Stimulated activated naive CD8-positive, alpha-beta T cell treated with anti-CD3 and anti-CD28 coated beads, Interleukin-15, Interleukin-2, amounts not matched to agents 100 ng/mL and 50 ng/mL, for 24 hours (primary cell): ENCODE measurements around the gene EIF2D.

Experiments
- H3K27ac Mint-ChIP-seq: one replicate; pipeline ENCODE4 v1.8.0; 2021; ENCODE audit warnings: mild to moderate bottlenecking, mixed read lengths
- H3K27me3 Mint-ChIP-seq: one replicate; pipeline ENCODE4 v1.8.0; 2021; ENCODE audit warnings: mixed read lengths
- H3K36me3 Mint-ChIP-seq: one replicate; pipeline ENCODE4 v1.8.0; 2021; ENCODE audit warnings: low read depth, mixed read lengths
- H3K4me1 Mint-ChIP-seq: one replicate; pipeline ENCODE4 v1.8.0; 2021; ENCODE audit warnings: low read depth, mixed read lengths
- H3K4me3 Mint-ChIP-seq: one replicate; pipeline ENCODE4 v1.8.0; 2021; ENCODE audit warnings: mild to moderate bottlenecking, mixed read lengths
- H3K9me3 Mint-ChIP-seq: one replicate; pipeline ENCODE4 v1.8.0; 2021; ENCODE audit warnings: mixed read lengths

EIF2D gene

GRCh38 chr1:206612129-206612876 lies at the start of gene EIF2D:
Gene EIF2D (minus strand): TSS chr1:206612465. CDS start chr1:206612342, 123 bp downstream.
- H3K27me3 Mint-ChIP-seq: no peaks in the 10 kb centered on the region

DNA sequence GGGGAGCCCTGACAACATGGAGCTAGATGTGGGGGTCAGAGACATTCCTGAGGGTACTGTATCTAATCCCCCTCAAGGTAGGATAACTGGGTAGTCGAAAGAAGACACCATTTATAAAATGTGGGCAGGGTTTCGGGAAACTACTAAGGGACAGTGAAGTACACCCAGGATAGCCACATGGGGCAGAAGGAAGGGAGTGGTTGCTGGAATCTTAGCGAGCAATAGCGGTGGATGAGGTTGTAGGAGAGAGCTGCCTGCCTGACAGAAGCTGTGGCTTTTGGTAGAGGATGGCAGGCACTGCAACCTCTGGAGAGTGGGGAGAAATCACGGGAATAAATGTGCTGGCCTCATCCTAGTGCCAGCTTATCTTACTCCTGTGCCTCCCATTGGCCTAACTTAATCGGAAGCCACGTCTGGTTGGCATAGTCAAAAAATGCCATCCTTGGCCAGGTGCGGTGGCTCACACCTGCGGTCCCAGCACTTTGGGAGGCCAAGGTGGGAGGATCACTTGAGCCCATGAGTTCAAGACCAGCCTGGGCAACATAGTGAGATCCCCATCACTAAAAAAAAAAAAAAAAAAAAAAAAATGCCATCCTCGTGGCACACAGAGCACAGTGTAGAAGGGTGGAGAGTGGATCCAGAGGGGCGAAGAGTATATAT lies 49.0 kb upstream of the EIF2D start:
- H3K27me3 Mint-ChIP-seq: peaks cover 46% of the 10 kb centered on the region

More at GRCh38 chr1:206612129-206612876, at the start of gene EIF2D:
- Mint-ChIP-seq H3K4me1 (peaks cover 46% of the 10 kb centered on the region), H3K9me3 (no peaks in the 10 kb centered on the region), H3K36me3 (peaks cover 38% of the 10 kb centered on the region), H3K4me3 (peak within 1 kb of the TSS; percentile 96), H3K27ac (peak within 1 kb of the TSS; percentile 95)

DNA sequence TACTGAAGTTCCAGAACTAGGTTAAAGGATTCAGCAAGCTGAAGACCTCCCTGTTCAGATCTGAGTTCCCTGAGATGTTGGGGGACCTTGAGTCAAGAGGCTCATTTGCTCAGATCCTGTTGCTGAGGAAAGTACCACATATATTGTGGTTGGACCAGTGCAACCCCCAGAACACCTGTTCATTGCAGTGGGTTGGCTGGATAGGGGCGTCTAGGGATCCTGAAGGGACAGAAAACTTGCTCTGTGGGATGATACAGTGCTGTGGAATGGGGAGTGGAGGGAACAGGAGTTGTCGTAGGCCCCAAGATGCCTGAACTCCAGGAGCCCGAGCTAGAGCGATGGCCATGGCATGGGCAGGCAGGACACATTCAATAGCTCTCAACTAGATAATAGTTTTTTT lies 47.9 kb upstream of the EIF2D start:
- peaks cover 45% of the 10 kb centered on the region for H3K27me3 Mint-ChIP-seq
- no peak overlapping the region for H3K27ac Mint-ChIP-seq
- H3K36me3 Mint-ChIP-seq: no peaks in the 10 kb centered on the region
- peaks cover 32% of the 10 kb centered on the region for H3K4me1 Mint-ChIP-seq
- H3K9me3 Mint-ChIP-seq: no peaks in the 10 kb centered on the region
- H3K4me3 Mint-ChIP-seq: no peak overlapping the region

More for the DNA sequence above, 49.0 kb upstream of the EIF2D start:
- H3K4me3 Mint-ChIP-seq: no peak overlapping the region
- no peak overlapping the region for H3K27ac Mint-ChIP-seq
- peaks cover 32% of the 10 kb centered on the region for H3K4me1 Mint-ChIP-seq
- no peaks in the 10 kb centered on the region for H3K36me3 Mint-ChIP-seq
- H3K9me3 Mint-ChIP-seq: no peaks in the 10 kb centered on the region

GRCh38 chr1:206658981-206659273 lies 46.7 kb upstream of the EIF2D start:
- Mint-ChIP-seq H3K27me3 (peaks cover 40% of the 10 kb centered on the region), H3K9me3 (no peaks in the 10 kb centered on the region), H3K4me1 (peaks cover 27% of the 10 kb centered on the region), H3K36me3 (no peaks in the 10 kb centered on the region), H3K27ac (peak overlapping the region; percentile 16), H3K4me3 (no peak overlapping the region)

DNA sequence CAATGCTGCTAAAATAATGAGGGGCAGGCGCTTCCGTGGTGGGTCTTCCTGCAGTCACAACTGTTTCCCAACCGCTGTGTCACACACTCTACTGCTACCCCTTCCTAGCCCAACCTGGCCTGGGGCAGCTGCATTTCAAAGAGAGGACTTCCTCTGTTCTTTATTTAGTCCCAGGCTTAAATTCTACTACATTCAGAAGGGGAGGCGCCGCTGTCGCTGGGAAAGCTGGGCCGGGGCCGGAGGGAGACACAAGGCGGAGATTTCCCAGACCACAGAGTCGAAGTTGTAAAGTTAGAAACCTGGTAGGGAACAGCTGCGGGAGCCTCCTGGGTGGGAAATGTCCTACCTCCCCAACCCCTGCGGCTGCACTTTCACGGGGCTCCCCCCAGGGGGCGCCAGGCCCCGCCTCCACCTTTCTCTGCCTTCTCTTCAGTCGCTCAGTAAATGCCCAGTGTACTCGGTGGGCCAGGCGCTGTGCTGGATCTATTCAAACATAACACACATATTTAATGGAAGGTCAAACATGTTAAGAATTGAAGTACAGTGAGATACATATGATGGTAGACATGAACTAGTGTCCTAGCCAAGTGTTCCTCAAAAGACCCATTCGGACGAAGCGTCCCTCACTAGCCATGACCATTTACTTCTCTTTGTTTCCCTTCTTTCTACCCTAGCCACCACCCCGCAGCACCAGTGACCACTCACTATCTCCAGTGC lies 46.2 kb upstream of the EIF2D start:
- peaks cover 22% of the 10 kb centered on the region for H3K4me1 Mint-ChIP-seq
- H3K4me3 Mint-ChIP-seq: no peak overlapping the region

DNA sequence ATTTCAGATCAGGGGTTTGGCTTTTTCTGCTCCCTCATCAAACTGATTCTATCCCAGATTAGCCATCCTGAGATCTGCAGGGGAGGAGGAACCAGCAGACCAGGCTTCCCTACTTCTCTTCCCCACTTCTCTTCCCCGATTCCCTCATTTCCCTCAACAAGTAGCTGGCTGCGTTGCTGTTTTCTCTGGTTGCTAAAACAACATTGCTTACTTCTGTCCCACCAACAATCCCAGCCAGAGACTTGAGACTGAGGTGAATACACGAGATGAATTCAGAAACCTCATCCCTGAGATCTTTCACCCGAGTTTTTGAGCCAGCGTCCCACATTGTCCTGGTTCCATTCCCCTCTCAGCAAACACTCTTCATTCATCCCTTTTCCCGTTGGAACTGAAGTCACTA lies 45.5 kb upstream of the EIF2D start:
- H3K4me3 Mint-ChIP-seq: no peak overlapping the region
- H3K4me1 Mint-ChIP-seq: peaks cover 15% of the 10 kb centered on the region

More for the DNA sequence above, 46.2 kb upstream of the EIF2D start:
- H3K36me3 Mint-ChIP-seq: no peaks in the 10 kb centered on the region
- H3K27ac Mint-ChIP-seq: peak overlapping the region; percentile 16
- no peaks in the 10 kb centered on the region for H3K9me3 Mint-ChIP-seq
- H3K27me3 Mint-ChIP-seq: peaks cover 37% of the 10 kb centered on the region

GRCh38 chr1:206656936-206657335 lies 44.7 kb upstream of the EIF2D start:
- no peaks in the 10 kb centered on the region for H3K36me3 Mint-ChIP-seq
- H3K4me1 Mint-ChIP-seq: peaks cover 7% of the 10 kb centered on the region
- peaks cover 26% of the 10 kb centered on the region for H3K27me3 Mint-ChIP-seq
- no peaks in the 10 kb centered on the region for H3K9me3 Mint-ChIP-seq
- H3K27ac Mint-ChIP-seq: no peak overlapping the region
- no peak overlapping the region for H3K4me3 Mint-ChIP-seq

More for the DNA sequence above, 45.5 kb upstream of the EIF2D start:
- H3K27ac Mint-ChIP-seq: no peak overlapping the region
- peaks cover 30% of the 10 kb centered on the region for H3K27me3 Mint-ChIP-seq
- no peaks in the 10 kb centered on the region for H3K36me3 Mint-ChIP-seq
- no peaks in the 10 kb centered on the region for H3K9me3 Mint-ChIP-seq

DNA sequence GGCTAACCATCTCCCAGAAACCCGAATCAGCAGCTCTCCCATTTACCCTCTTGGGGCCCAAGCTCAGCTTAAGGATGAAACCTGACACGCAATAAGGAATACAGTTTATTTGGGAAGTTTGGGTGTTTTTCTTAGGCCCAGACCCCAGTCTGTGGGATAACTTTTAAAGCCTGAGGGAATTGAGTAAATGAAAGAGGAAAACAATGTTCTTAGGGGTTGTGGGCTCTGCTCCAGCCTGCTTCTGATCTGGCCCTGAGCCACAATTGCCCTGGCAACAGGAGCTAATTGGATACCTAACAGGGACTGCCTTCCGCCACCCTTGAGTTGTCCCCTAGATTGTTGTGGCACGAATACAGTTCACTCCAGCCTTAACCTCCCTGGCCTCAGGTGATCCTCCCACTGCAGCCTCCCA lies 43.2 kb upstream of the EIF2D start:
- Mint-ChIP-seq H3K36me3 (no peaks in the 10 kb centered on the region), H3K9me3 (no peaks in the 10 kb centered on the region), H3K4me1 (peaks cover 6% of the 10 kb centered on the region), H3K27me3 (peaks cover 21% of the 10 kb centered on the region), H3K27ac (no peak overlapping the region), H3K4me3 (no peak overlapping the region)

DNA sequence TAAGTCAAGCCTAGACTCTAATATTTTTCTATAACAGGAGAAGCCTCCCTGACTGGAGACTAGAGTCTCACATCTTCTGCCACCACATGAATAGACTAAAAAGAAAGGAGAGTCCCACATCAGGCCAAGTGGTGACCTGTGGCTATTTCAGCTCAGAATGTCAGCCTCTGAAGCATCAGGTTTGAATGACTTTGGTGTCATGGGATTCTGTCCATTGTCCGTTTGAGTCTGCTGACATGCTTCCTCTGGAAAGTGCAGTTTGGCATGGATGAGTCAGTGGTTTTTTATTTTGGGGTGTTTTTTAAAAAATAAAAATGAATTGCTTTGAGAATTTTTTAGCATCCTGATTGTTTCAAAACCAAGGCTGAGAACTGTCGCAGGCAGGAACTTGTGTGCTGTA lies 42.6 kb upstream of the EIF2D start:
- Mint-ChIP-seq H3K9me3 (no peaks in the 10 kb centered on the region), H3K36me3 (no peaks in the 10 kb centered on the region), H3K27me3 (peaks cover 21% of the 10 kb centered on the region), H3K4me3 (no peak overlapping the region), H3K4me1 (peaks cover 6% of the 10 kb centered on the region), H3K27ac (no peak overlapping the region)

GRCh38 chr1:206653715-206654459 lies 41.6 kb upstream of the EIF2D start:
- no peak overlapping the region for H3K27ac Mint-ChIP-seq
- H3K9me3 Mint-ChIP-seq: no peaks in the 10 kb centered on the region
- peaks cover 21% of the 10 kb centered on the region for H3K27me3 Mint-ChIP-seq
- peaks cover 5% of the 10 kb centered on the region for H3K36me3 Mint-ChIP-seq
- H3K4me1 Mint-ChIP-seq: peaks cover 6% of the 10 kb centered on the region
- H3K4me3 Mint-ChIP-seq: no peak overlapping the region

- H3K9me3 Mint-ChIP-seq: no peaks in the 10 kb centered on the region
- peaks cover 16% of the 10 kb centered on the region for H3K36me3 Mint-ChIP-seq
- H3K27ac Mint-ChIP-seq: no peak overlapping the region
- peaks cover 4% of the 10 kb centered on the region for H3K27me3 Mint-ChIP-seq
- H3K4me3 Mint-ChIP-seq: no peak overlapping the region
- H3K4me1 Mint-ChIP-seq: no peaks in the 10 kb centered on the region
Observed at GRCh38 chr1:206651958-206652890, 40.0 kb upstream of the EIF2D start.

GRCh38 chr1:206651014-206651413 lies 38.7 kb upstream of the EIF2D start:
- Mint-ChIP-seq H3K4me1 (no peaks in the 10 kb centered on the region), H3K9me3 (no peaks in the 10 kb centered on the region), H3K27ac (no peak overlapping the region), H3K4me3 (no peak overlapping the region), H3K27me3 (no peaks in the 10 kb centered on the region), H3K36me3 (peaks cover 19% of the 10 kb centered on the region)

DNA sequence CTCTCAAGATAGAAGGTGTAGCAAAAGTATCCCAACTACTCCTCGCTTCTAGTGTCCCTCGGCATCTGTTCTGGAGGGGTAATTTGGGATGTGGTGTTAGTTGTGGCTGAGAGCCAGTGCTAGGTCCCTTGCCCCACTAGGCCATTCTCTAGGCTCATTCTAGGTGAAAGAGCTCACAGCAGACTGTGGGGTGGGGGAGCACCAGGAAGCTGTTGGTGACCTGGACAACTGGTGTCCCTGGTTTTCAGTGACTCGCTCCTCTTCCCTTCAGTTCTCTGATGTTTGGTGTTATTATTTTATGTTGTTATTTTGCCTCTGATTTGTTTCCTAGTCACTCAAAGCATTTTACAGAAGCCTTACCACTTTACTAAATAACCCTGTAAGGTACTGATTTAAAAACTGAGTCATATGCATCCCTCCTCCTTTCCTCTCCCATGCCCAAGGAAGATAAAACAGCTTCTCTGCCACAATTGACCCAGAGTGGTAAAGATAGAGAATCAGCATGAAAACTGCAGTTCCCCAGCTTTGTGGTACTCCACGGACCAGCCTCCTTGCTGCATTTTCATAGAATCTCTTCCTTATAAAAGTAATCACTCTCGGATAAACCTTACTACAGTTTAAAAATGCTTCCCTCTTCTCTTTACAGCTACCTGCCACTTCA lies 37.1 kb upstream of the EIF2D start:
- Mint-ChIP-seq H3K4me3 (no peak overlapping the region), H3K27me3 (no peaks in the 10 kb centered on the region), H3K9me3 (no peaks in the 10 kb centered on the region), H3K27ac (no peak overlapping the region), H3K4me1 (no peaks in the 10 kb centered on the region), H3K36me3 (peaks cover 19% of the 10 kb centered on the region)
